ENCODE measurements around the gene SHC1. TPM values are rescaled to one million over a fixed set of nuclear protein-coding genes. Genes with fewer than 3 reads are reported as not detected.

Gene SHC1
- total RNA-seq, 1 donor from 2014 or later: 43.3 TPM

DNA sequence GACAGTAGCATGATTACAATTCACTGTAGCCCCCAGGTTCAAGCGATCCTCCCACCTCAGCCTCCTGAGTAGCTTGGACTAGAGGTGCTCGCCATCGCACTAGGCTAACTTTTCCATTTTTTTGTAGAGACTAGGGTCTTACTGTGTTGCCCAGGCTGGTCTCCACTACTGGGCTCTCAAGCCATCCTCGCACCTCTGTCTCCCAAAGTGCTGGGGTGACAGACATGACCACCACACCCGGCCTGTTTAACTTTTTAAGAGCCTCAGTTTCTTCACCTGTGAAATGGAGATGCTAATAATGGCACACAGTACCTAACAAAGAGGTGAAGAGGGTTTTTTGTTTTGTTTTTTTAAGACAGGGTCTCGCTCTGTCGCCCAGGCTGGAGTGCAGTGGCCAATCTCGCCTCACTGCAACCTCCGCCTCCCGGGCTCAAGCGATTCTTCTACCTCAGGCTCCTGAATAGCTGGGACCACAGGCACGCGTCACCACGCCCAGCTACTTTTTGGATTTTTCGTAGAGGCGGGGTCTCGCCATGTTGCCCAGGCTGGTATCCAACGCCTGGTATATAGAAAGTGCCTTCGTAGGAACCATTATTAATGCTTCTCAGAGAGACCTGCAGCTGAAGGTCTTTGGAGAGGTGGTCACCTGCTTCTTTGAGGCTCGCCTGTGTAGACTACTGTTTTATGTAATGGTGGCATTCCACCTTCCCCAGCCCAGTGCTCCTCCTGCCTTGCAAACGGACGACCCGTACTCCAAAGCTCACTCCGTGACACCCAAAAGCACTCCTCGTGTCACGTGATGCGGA, 34.6 kb downstream of the SHC1 start:
- H3K36me3 Mint-ChIP-seq (ENCODE audit: insufficient read depth): no peaks in the 10 kb centered on the region
- no peaks in the 10 kb centered on the region for H3K27me3 Mint-ChIP-seq
- peaks cover 10% of the 10 kb centered on the region for H3K4me1 Mint-ChIP-seq (ENCODE audit: low read depth)
- TF ChIP-seq, protein P1, sequence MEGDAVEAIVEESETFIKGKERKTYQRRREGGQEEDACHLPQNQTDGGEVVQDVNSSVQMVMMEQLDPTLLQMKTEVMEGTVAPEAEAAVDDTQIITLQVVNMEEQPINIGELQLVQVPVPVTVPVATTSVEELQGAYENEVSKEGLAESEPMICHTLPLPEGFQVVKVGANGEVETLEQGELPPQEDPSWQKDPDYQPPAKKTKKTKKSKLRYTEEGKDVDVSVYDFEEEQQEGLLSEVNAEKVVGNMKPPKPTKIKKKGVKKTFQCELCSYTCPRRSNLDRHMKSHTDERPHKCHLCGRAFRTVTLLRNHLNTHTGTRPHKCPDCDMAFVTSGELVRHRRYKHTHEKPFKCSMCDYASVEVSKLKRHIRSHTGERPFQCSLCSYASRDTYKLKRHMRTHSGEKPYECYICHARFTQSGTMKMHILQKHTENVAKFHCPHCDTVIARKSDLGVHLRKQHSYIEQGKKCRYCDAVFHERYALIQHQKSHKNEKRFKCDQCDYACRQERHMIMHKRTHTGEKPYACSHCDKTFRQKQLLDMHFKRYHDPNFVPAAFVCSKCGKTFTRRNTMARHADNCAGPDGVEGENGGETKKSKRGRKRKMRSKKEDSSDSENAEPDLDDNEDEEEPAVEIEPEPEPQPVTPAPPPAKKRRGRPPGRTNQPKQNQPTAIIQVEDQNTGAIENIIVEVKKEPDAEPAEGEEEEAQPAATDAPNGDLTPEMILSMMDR (IDR thresholded peaks at IDR 0.05; ENCODE audit: unreplicated experiment): no peak
- no peaks in the 10 kb centered on the region for H3K9me3 Mint-ChIP-seq (ENCODE audit: low read depth)
- H3K4me3 Mint-ChIP-seq (ENCODE audit: low read depth): peak overlapping the region; percentile 95
- no peak for DNase-seq (ENCODE audit: low spot score, unreplicated experiment)
- H3K27ac Mint-ChIP-seq: peak overlapping the region; percentile 100

DNA sequence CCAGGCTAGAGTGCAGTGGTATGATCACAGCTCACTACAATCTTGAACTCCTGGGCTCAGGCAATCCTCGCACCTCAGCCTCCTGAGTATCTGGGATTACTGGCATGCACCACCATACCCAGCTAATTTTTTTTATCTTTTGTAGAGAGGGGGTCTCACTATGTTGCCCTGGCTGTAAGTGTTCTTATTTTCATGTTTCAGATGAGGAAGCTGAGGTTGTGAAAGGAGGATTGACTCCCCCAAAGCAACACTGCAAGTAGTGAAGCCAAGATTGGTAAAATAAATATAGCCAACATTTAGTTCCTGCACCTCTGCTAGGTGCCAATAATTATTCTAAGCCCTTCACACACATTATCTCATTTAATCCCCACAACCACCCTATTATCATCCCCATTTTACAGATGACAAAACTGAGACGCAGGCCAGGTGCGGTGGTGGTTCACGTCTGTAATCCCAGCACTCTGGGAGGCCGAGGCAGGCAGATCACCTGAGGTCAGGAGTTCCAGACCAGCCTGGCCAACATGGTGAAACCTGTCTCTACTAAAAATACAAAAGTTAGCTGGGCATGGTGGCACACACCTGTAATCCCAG, 36.1 kb downstream of the SHC1 start:
- DNase-seq (ENCODE audit: low spot score, unreplicated experiment): no peak
- H3K27ac Mint-ChIP-seq: no peak overlapping the region
- TF ChIP-seq, protein P1 (IDR thresholded peaks at IDR 0.05; ENCODE audit: unreplicated experiment): no peak
- H3K9me3 Mint-ChIP-seq (ENCODE audit: low read depth): no peaks in the 10 kb centered on the region
- peaks cover 4% of the 10 kb centered on the region for H3K36me3 Mint-ChIP-seq (ENCODE audit: insufficient read depth)
- H3K27me3 Mint-ChIP-seq: no peaks in the 10 kb centered on the region
- H3K4me1 Mint-ChIP-seq (ENCODE audit: low read depth): peaks cover 10% of the 10 kb centered on the region
- H3K4me3 Mint-ChIP-seq (ENCODE audit: low read depth): no peak overlapping the region

DNA sequence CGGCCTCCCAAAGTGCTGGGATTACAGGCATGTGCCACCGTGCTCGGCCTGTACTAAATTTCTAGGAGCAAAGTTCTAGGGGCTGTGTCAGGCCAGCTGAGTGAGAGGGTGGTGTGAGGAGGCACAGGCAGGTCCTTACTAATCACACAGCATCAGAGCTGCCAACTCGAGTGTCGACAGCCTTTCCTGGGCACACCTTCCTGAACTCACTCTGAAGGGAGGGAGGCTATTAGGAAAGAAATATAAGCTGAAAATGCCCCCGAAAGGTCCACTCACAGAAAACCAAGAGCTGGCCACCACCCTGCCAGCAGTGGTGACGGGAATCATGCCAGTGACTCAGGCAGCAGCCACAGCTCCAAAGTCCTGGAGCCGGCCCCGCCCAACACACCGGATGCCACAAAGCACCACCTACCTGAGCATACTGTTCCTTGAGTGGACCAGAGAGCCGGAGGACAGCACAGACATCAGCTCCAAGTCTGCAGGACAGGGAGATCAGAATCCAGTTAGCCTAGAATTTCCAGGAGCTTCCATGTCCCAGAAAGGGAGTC, 38.5 kb downstream of the SHC1 start:
- Mint-ChIP-seq H3K4me3 (ENCODE audit: low read depth) (no peak overlapping the region), H3K36me3 (ENCODE audit: insufficient read depth) (peaks cover 11% of the 10 kb centered on the region), H3K9me3 (ENCODE audit: low read depth) (no peaks in the 10 kb centered on the region), H3K27me3 (no peaks in the 10 kb centered on the region), H3K4me1 (ENCODE audit: low read depth) (peaks cover 3% of the 10 kb centered on the region), H3K27ac (no peak overlapping the region)
- TF ChIP-seq, protein P1 (IDR thresholded peaks at IDR 0.05; ENCODE audit: unreplicated experiment): no peak
- no peak for DNase-seq (ENCODE audit: low spot score, unreplicated experiment)

DNA sequence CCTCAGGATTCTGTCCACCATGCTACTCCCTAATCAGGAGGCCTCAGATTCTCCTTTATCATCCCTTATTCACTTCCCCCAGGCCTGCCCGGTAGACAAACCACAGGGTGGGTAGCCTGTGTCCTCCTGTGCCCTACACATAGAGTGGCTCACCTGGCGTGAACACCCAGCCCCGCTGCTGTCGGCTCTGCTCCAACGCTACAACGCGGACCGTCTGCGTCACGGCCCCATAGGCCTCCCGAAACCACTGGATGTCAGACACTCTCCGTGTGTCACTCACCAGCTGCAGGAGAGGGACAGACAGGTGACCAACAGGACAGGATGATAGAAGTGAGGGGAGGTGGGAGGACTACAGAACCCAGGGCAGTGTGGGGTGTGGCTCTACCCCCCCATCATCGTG, 44.3 kb downstream of the SHC1 start:
- H3K4me3 Mint-ChIP-seq (ENCODE audit: low read depth): no peak overlapping the region
- TF ChIP-seq, protein P1 (IDR thresholded peaks at IDR 0.05; ENCODE audit: unreplicated experiment): no peak
- H3K4me1 Mint-ChIP-seq (ENCODE audit: low read depth): no peaks in the 10 kb centered on the region
- no peaks in the 10 kb centered on the region for H3K27me3 Mint-ChIP-seq
- no peak overlapping the region for H3K27ac Mint-ChIP-seq
- H3K36me3 Mint-ChIP-seq (ENCODE audit: insufficient read depth): peaks cover 22% of the 10 kb centered on the region
- H3K9me3 Mint-ChIP-seq (ENCODE audit: low read depth): no peaks in the 10 kb centered on the region
- DNase-seq (ENCODE audit: low spot score, unreplicated experiment): no peak

DNA sequence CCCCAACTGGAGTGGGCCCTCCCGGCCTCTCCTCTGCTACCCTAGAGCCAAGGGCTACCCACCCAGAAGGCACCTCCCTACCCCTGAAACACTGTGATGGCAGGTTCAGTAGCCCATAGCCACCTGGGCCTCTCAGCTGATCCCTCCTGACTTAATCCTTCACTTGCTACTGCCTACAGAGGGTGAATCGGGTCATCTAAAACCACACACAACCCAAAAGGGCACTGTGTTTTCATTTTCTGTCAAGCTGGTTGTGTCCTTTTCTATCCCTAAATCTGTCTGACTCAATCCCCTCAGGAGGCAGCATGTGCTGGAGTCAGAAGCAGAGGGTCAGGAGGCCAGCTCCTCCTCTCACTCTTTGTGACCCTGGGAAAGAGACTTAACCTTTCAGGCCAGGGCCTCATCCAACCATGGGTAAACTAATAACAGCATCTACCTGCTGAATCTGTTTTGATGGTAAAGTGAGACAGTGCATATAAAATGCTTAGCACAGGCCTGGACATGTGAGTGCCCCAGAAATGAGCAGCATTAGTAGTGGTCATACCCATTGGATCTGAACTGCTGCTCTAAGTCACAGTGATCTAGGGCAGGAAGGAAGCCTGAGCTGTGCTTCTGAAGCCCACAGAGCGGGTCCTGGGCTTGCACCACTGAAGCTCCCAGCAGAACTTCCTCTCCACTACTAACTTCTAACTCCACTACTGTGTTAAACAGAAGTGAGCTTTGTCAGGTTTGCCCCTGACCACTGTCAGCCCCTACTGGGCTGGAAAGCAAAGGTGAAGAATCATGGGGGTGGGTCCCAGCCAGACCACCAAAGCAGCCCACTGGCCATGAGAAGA, 45.0 kb downstream of the SHC1 start:
- H3K27ac Mint-ChIP-seq: no peak overlapping the region

More for the DNA sequence above, 45.0 kb downstream of the SHC1 start:
- no peaks in the 10 kb centered on the region for H3K9me3 Mint-ChIP-seq (ENCODE audit: low read depth)
- no peaks in the 10 kb centered on the region for H3K4me1 Mint-ChIP-seq (ENCODE audit: low read depth)
- DNase-seq (ENCODE audit: low spot score, unreplicated experiment): no peak
- peaks cover 22% of the 10 kb centered on the region for H3K36me3 Mint-ChIP-seq (ENCODE audit: insufficient read depth)
- TF ChIP-seq, protein P1 (IDR thresholded peaks at IDR 0.05; ENCODE audit: unreplicated experiment): no peak
- H3K4me3 Mint-ChIP-seq (ENCODE audit: low read depth): no peak overlapping the region
- H3K27me3 Mint-ChIP-seq: no peaks in the 10 kb centered on the region
